ENCODE measurements around the gene MLN. TPM values are rescaled to one million over a fixed set of nuclear protein-coding genes. Genes with fewer than 3 reads are reported as not detected.

MLN gene
- total and polyA plus RNA-seq, 8 donors, result 0.28 TPM; not detected in 7

- TF ChIP-seq CTCF (IDR thresholded peaks at IDR 0.05), result no peak
- intact Hi-C loops (cut with DNase I), result no loop called here
- no peak overlapping the region for H3K27ac ChIP-seq
- no peak for DNase-seq
- H3K9me3 ChIP-seq, result no peaks in the 10 kb centered on the region
- peaks cover 4 to 64% of the 10 kb centered on the region in 2 donors for H3K27me3 ChIP-seq
- H3K4me1 ChIP-seq, result no peaks in the 10 kb centered on the region
- no peak for ATAC-seq
- H3K36me3 ChIP-seq, result no peaks in the 10 kb centered on the region
- no peak overlapping the region for H3K4me3 ChIP-seq
Observed at GRCh38 chr6:33815854-33816253, 12.1 kb upstream of the MLN start.

- intact Hi-C loops (cut with DNase I), result no loop called here
- DNase-seq (no peak), ATAC-seq (no peak)
Observed at GRCh38 chr6:33813990-33814985, 10.5 kb upstream of the MLN start.

GRCh38 chr6:33813246-33813904 is 9.6 kb upstream of the MLN start:
- DNase-seq (no peak), ATAC-seq (no peak)
- intact Hi-C loops (cut with DNase I), result no loop called here
- H3K4me3 ChIP-seq, result no peak overlapping the region
- no peaks in the 10 kb centered on the region for H3K4me1 ChIP-seq
- H3K27me3 ChIP-seq, result peaks cover 4 to 82% of the 10 kb centered on the region in 2 donors
- H3K36me3 ChIP-seq, result no peaks in the 10 kb centered on the region
- no peaks in the 10 kb centered on the region for H3K9me3 ChIP-seq
- H3K27ac ChIP-seq, result no peak overlapping the region
- TF ChIP-seq CTCF (IDR thresholded peaks at IDR 0.05), result no peak

More at GRCh38 chr6:33813990-33814985, 10.5 kb upstream of the MLN start:
- no peak for TF ChIP-seq CTCF (IDR thresholded peaks at IDR 0.05)
- H3K4me1 ChIP-seq, result no peaks in the 10 kb centered on the region
- peaks cover 4 to 73% of the 10 kb centered on the region in 2 donors for H3K27me3 ChIP-seq
- H3K36me3 ChIP-seq, result no peaks in the 10 kb centered on the region
- H3K9me3 ChIP-seq, result no peaks in the 10 kb centered on the region
- no peak overlapping the region for H3K4me3 ChIP-seq
- no peak overlapping the region for H3K27ac ChIP-seq

- DNase-seq (peak in 2 of 4 donors; percentile 69 to 88), ATAC-seq (peak; percentile 90)
- intact Hi-C loops (cut with DNase I), result no loop called here
- peak; percentile 29 to 39 for TF ChIP-seq CTCF (IDR thresholded peaks at IDR 0.05)
- Histone ChIP-seq H3K27me3 (peaks cover 4 to 89% of the 10 kb centered on the region in 2 donors), H3K4me1 (peaks cover 0 to 2% of the 10 kb centered on the region in 2 donors), H3K27ac (no peak overlapping the region), H3K9me3 (no peaks in the 10 kb centered on the region), H3K36me3 (no peaks in the 10 kb centered on the region), H3K4me3 (no peak overlapping the region)
Observed at GRCh38 chr6:33812669-33813068, 8.9 kb upstream of the MLN start.

GRCh38 chr6:33809594-33809993 is 5.8 kb upstream of the MLN start:
- H3K27ac ChIP-seq, result no peak overlapping the region
- peaks cover 0 to 3% of the 10 kb centered on the region in 2 donors for H3K4me1 ChIP-seq
- intact Hi-C loops (cut with DNase I), result no loop called here
- DNase-seq (peak in 1 of 4 donors; percentile 10), ATAC-seq (no peak)
- H3K36me3 ChIP-seq, result no peaks in the 10 kb centered on the region
- TF ChIP-seq CTCF (IDR thresholded peaks at IDR 0.05), result no peak
- no peaks in the 10 kb centered on the region for H3K9me3 ChIP-seq
- H3K4me3 ChIP-seq, result no peak overlapping the region
- peaks cover 4 to 89% of the 10 kb centered on the region in 2 donors for H3K27me3 ChIP-seq

Data from left lung (tissue), 10 donors.